Measurements from ENCODE around the gene ZDHHC11B.
"Not testable (repeated sequence)": the region's sequence is repeated elsewhere in the genome, so short reads cannot be mapped to it uniquely, and the experiment has no call there.

GRCh38 chr5:775595-775960 is 9.0 kb downstream of the ZDHHC11B start:
- TF ChIP-seq, protein P1, sequence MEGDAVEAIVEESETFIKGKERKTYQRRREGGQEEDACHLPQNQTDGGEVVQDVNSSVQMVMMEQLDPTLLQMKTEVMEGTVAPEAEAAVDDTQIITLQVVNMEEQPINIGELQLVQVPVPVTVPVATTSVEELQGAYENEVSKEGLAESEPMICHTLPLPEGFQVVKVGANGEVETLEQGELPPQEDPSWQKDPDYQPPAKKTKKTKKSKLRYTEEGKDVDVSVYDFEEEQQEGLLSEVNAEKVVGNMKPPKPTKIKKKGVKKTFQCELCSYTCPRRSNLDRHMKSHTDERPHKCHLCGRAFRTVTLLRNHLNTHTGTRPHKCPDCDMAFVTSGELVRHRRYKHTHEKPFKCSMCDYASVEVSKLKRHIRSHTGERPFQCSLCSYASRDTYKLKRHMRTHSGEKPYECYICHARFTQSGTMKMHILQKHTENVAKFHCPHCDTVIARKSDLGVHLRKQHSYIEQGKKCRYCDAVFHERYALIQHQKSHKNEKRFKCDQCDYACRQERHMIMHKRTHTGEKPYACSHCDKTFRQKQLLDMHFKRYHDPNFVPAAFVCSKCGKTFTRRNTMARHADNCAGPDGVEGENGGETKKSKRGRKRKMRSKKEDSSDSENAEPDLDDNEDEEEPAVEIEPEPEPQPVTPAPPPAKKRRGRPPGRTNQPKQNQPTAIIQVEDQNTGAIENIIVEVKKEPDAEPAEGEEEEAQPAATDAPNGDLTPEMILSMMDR (conservative IDR thresholded peaks at IDR 0.05; ENCODE audit: low read depth, low read length), result not testable (repeated sequence)
- TF ChIP-seq EZH2 (IDR thresholded peaks at IDR 0.05; ENCODE audit: low read length, unreplicated experiment), result not testable (repeated sequence)
